ENCODE measurements around the gene SLC25A42. TPM values are rescaled to one million over a fixed set of nuclear protein-coding genes. Genes with fewer than 3 reads are reported as not detected.
"Not testable (repeated sequence)": the region's sequence is repeated elsewhere in the genome, so short reads cannot be mapped to it uniquely, and the experiment has no call there.

The SLC25A42 gene
- total RNA-seq, 1 donor from 2014 or later: 6.6 TPM

- intact Hi-C loops (cut with DNase I): no loop called here
- Histone ChIP-seq H3K27ac (no peak overlapping the region), H3K4me3 (no peak overlapping the region), H3K27me3 (no peaks in the 10 kb centered on the region), H3K36me3 (peaks cover 0 to 7% of the 10 kb centered on the region in 2 donors), H3K4me1 (peaks cover 26% of the 10 kb centered on the region), H3K9me3 (no peaks in the 10 kb centered on the region)
- no peak for TF ChIP-seq CTCF (IDR thresholded peaks at IDR 0.05)
- no peak for TF ChIP-seq POLR2AphosphoS5 (IDR thresholded peaks at IDR 0.05; ENCODE audit: insufficient read depth in 1 of 2, low read depth in 1 of 2)
- no peak for TF ChIP-seq POLR2A (IDR thresholded peaks at IDR 0.05)
- DNase-seq (ENCODE audit: extremely low spot score in 2 of 2): no peak
These were observed 69.1 kb downstream of the SLC25A42 start for GRCh38 chr19:19132912-19133311.

- H3K27ac ChIP-seq: no peak overlapping the region
- DNase-seq (ENCODE audit: extremely low spot score in 2 of 2): no peak
- H3K27me3 ChIP-seq: no peaks in the 10 kb centered on the region
- peaks cover 28% of the 10 kb centered on the region for H3K4me1 ChIP-seq
- intact Hi-C loops (cut with DNase I): no loop called here
- peaks cover 0 to 7% of the 10 kb centered on the region in 2 donors for H3K36me3 ChIP-seq
- TF ChIP-seq POLR2AphosphoS5 (IDR thresholded peaks at IDR 0.05; ENCODE audit: insufficient read depth in 1 of 2, low read depth in 1 of 2): no peak
- no peak for TF ChIP-seq CTCF (IDR thresholded peaks at IDR 0.05)
- no peaks in the 10 kb centered on the region for H3K9me3 ChIP-seq
- no peak overlapping the region for H3K4me3 ChIP-seq
These were observed 70.2 kb downstream of the SLC25A42 start for GRCh38 chr19:19133985-19134384.

GRCh38 chr19:19134687-19135158, 70.9 kb downstream of the SLC25A42 start:
- intact Hi-C loops (cut with DNase I): loop anchor here (5.0 kb wide), 1 partner anchor 72 kb away; the partner anchor contains the start of gene SLC25A42
- Histone ChIP-seq H3K4me1 (peaks cover 28% of the 10 kb centered on the region), H3K27ac (no peak overlapping the region), H3K27me3 (no peaks in the 10 kb centered on the region), H3K4me3 (no peak overlapping the region), H3K36me3 (peaks cover 0 to 7% of the 10 kb centered on the region in 2 donors), H3K9me3 (no peaks in the 10 kb centered on the region)
- TF ChIP-seq POLR2AphosphoS5 (IDR thresholded peaks at IDR 0.05; ENCODE audit: insufficient read depth in 1 of 2, low read depth in 1 of 2) (no peak), POLR2A (IDR thresholded peaks at IDR 0.05) (no peak), CTCF (IDR thresholded peaks at IDR 0.05) (no peak)
- DNase-seq (ENCODE audit: extremely low spot score in 2 of 2): no peak

- intact Hi-C loops (cut with DNase I): loop anchor here (5.0 kb wide), 1 partner anchor 73 kb away; the partner anchor contains the start of gene SLC25A42
- H3K27ac ChIP-seq; H3K27me3 ChIP-seq; H3K4me3 ChIP-seq; H3K36me3 ChIP-seq; DNase-seq (ENCODE audit: extremely low spot score in 2 of 2); H3K9me3 ChIP-seq: not testable (repeated sequence)
- peaks cover 28% of the 10 kb centered on the region for H3K4me1 ChIP-seq
These were observed 71.9 kb downstream of the SLC25A42 start for GRCh38 chr19:19135713-19136112.

GRCh38 chr19:19137556-19138108, 73.8 kb downstream of the SLC25A42 start:
- no peak for DNase-seq (ENCODE audit: extremely low spot score in 2 of 2)
- Histone ChIP-seq H3K27me3 (no peaks in the 10 kb centered on the region), H3K9me3 (no peaks in the 10 kb centered on the region), H3K36me3 (no peaks in the 10 kb centered on the region), H3K4me3 (peak overlapping the region; percentile 68 to 95), H3K27ac (peak overlapping the region; percentile 72), H3K4me1 (peaks cover 28% of the 10 kb centered on the region)
- no peak for TF ChIP-seq CTCF (IDR thresholded peaks at IDR 0.05)
- TF ChIP-seq POLR2AphosphoS5 (IDR thresholded peaks at IDR 0.05; ENCODE audit: insufficient read depth in 1 of 2, low read depth in 1 of 2): no peak
- TF ChIP-seq POLR2A (IDR thresholded peaks at IDR 0.05): no peak
- intact Hi-C loops (cut with DNase I): loop anchor here (5.0 kb wide), 1 partner anchor 75 kb away; the partner anchor contains the start of gene SLC25A42
